SK-N-SH (cell line): ENCODE measurements around the gene PKNOX2. TPM values are rescaled to one million over a fixed set of nuclear protein-coding genes. Genes with fewer than 3 reads are reported as not detected.

ENCODE experiments used
- CTCF ChIA-PET: fragments of 300-600, 350-600 bp; formaldehyde crosslinking; extraction: SDS; loops from one replicate; lab custom pipeline; 2021; lab: Yijun Ruan, JAX
- POLR2A ChIA-PET: fragments of 350-600 bp; sonication (Branson Sonifier 250); formaldehyde crosslinking; extraction: SDS; loops from one replicate; lab custom pipeline; 2020; ENCODE audit warnings: antibody characterized with exemption, inconsistent platforms; lab: Yijun Ruan, JAX
- DNase-seq: peaks from one replicate; pipeline ENCODE4 v3.0.0; 2012
- H2AFZ ChIP-seq: fragments of 200-600 bp; sonication (generic); 2 replicates; pipeline ENCODE4 v1.8.1; 2016; ENCODE audit warnings: antibody characterized with exemption, mild to moderate bottlenecking, low read depth
- H3F3A ChIP-seq: fragments of 200-600 bp; sonication (generic); replicated peaks from 2 replicates; pipeline ENCODE3; 2016; ENCODE audit warnings: antibody characterized with exemption, mild to moderate bottlenecking; ENCODE audit not compliant: insufficient read depth
- H3K27ac ChIP-seq, 2 experiments: fragments of 200-500 bp in 1 of 2; fragments of 200-600 bp in 1 of 2; sonication (Bioruptor generic) in 1 of 2; sonication (generic), shearing (Covaris generic) in 1 of 2; 2 replicates each; pipeline versions ENCODE4 v1.5.1 to v1.6.1; 2014 to 2016; ENCODE audit warnings: low read depth in 2 of 2, inconsistent platforms in 1 of 2, low read length in 1 of 2, mild to moderate bottlenecking in 1 of 2, mixed read lengths in 1 of 2
- H3K27me3 ChIP-seq: fragments of 200-600 bp; sonication (generic), shearing (Covaris generic); 2 replicates; pipeline ENCODE4 v1.6.1; 2016; ENCODE audit warnings: mixed run types; ENCODE audit not compliant: insufficient read depth
- H3K36me3 ChIP-seq, 2 experiments: fragments of 200-500 bp in 1 of 2; fragments of 200-600 bp in 1 of 2; sonication (Bioruptor generic) in 1 of 2; sonication (generic) in 1 of 2; replicated peaks in 1 of 2; 2 replicates each; pipeline versions ENCODE3 to v1.5.1; 2014 to 2016; ENCODE audit warnings: low read length in 1 of 2, mild to moderate bottlenecking in 1 of 2; ENCODE audit not compliant: insufficient read depth in 2 of 2, control insufficient read depth in 1 of 2
- H3K4me1 ChIP-seq, 2 experiments: fragments of 200-500 bp in 1 of 2; fragments of 200-600 bp in 1 of 2; sonication (Bioruptor generic) in 1 of 2; sonication (generic), shearing (Covaris generic) in 1 of 2; 2 replicates each; pipeline versions ENCODE4 v1.5.1 to v1.6.1; 2014 to 2016; ENCODE audit warnings: low read depth in 1 of 2, low read length in 1 of 2, mixed run types in 1 of 2; ENCODE audit not compliant: insufficient read depth in 2 of 2, control insufficient read depth in 1 of 2
- H3K4me2 ChIP-seq: fragments of 200-600 bp; sonication (generic), shearing (Covaris generic); 2 replicates; pipeline ENCODE4 v1.6.1; 2017; ENCODE audit warnings: mixed run types
- H3K4me3 ChIP-seq, 2 experiments: fragments of 200-500 bp in 1 of 2; fragments of 200-600 bp in 1 of 2; sonication (Bioruptor generic) in 1 of 2; sonication (generic), shearing (Covaris generic) in 1 of 2; 2 replicates each; pipeline versions ENCODE4 v1.5.1 to v1.8.1; 2014 to 2016; ENCODE audit warnings: low read depth in 2 of 2, inconsistent platforms in 1 of 2, low read length in 1 of 2, mild to moderate bottlenecking in 1 of 2, mixed read lengths in 1 of 2, moderate library complexity in 1 of 2
- H3K79me2 ChIP-seq: fragments of 200-600 bp; sonication (generic); 2 replicates; pipeline ENCODE4 v1.8.1; 2017; ENCODE audit warnings: mild to moderate bottlenecking; ENCODE audit not compliant: insufficient read depth
- H3K9ac ChIP-seq: fragments of 200-600 bp; sonication (generic); 2 replicates; pipeline ENCODE4 v1.6.1; 2017; ENCODE audit warnings: mixed run types
- H3K9me2 ChIP-seq: fragments of 200-600 bp; sonication (generic); 2 replicates; pipeline ENCODE4 v1.6.1; 2017; ENCODE audit warnings: mixed run types
- H3K9me3 ChIP-seq: fragments of 200-600 bp; sonication (generic); 2 replicates; pipeline ENCODE4 v1.6.1; 2017; ENCODE audit warnings: mixed run types, mild to moderate bottlenecking, moderate library complexity
- H4K20me1 ChIP-seq: fragments of 200-600 bp; sonication (generic); 2 replicates; pipeline ENCODE4 v1.6.1; 2017; ENCODE audit warnings: mild to moderate bottlenecking, mixed run types; ENCODE audit not compliant: insufficient read depth
- EP300 ChIP-seq, 2 experiments: IDR thresholded peaks; 2 replicates each; pipeline versions ENCODE4 v1.4.0 to v1.6.1; 2012; ENCODE audit warnings: borderline replicate concordance in 1 of 2, low read depth in 1 of 2, low read length in 1 of 2
- EZH2phosphoT487 ChIP-seq: fragments of 200-600 bp; sonication (generic); IDR thresholded peaks from 2 replicates; pipeline ENCODE4 v1.6.1; 2017; ENCODE audit warnings: low read depth, mixed run types, mild to moderate bottlenecking, antibody characterized with exemption, moderate library complexity, borderline replicate concordance
- FOXM1 ChIP-seq: IDR thresholded peaks from 2 replicates; pipeline ENCODE4 v1.4.0; 2012; ENCODE audit warnings: low read depth, mild to moderate bottlenecking
- GATA2 ChIP-seq: sonication (generic); formaldehyde crosslinking; IDR thresholded peaks from 2 replicates; pipeline ENCODE4 v1.5.0; 2020; ENCODE audit warnings: mild to moderate bottlenecking, missing genetic modification reagents
- JUND ChIP-seq: IDR thresholded peaks from 2 replicates; pipeline ENCODE4 v1.4.0; 2012
- RAD21 ChIP-seq: IDR thresholded peaks from 2 replicates; pipeline ENCODE4 v1.6.1; 2012; ENCODE audit warnings: mild to moderate bottlenecking, low read length
- SMC3 ChIP-seq: IDR thresholded peaks from 2 replicates; pipeline ENCODE4 v1.6.1; 2012; ENCODE audit warnings: low read depth, low read length, improper control_type of control experiment
- TEAD4 ChIP-seq: IDR thresholded peaks from 2 replicates; pipeline ENCODE4 v1.4.0; 2012; ENCODE audit warnings: mild to moderate bottlenecking, borderline replicate concordance; ENCODE audit not compliant: insufficient read depth
- WGBS: methylation state at CpG from one replicate; pipeline ENCODE4 v1.1.6; 2017; ENCODE audit warnings: low lambda C conversion rate; 5-methylcytosine and 5-hydroxymethylcytosine counted together
- polyA plus RNA-seq, 3 experiments: library from polyadenylated mRNA; depleted of rRNA; stranded (reverse); fragments of >200 nt; gene quantifications; 2 replicates each; pipeline ENCODE4 v1.2.3, GENCODE V29; 2012
- TF ChIP-seq, protein P1 (sequence below): fragments of 200-600 bp; sonication (generic); IDR thresholded peaks from 2 replicates; pipeline ENCODE4 v1.6.1; 2017; ENCODE audit warnings: antibody characterized with exemption, mild to moderate bottlenecking, moderate library complexity
- TF ChIP-seq, protein P2 (sequence below): IDR thresholded peaks from 2 replicates; pipeline ENCODE4 v1.4.0; 2012; ENCODE audit warnings: low read depth, borderline replicate concordance

PKNOX2 gene
- polyA plus RNA-seq, 1 of the 3 experiments (the other 2 are of a cell fraction), result 0.02 TPM

- no peak for TF ChIP-seq GATA2
Measured at GRCh38 chr11:125428486-125429173, 264.1 kb downstream of the PKNOX2 start (continued).

- Histone ChIP-seq H3F3A (no peaks in the 10 kb centered on the region), H3K9me3 (no peaks in the 10 kb centered on the region), H4K20me1 (no peaks in the 10 kb centered on the region), H3K27me3 (peaks cover 6% of the 10 kb centered on the region; the same call in 1 of the 2 replicates), H3K4me3 (no peak overlapping the region; a peak in 1 of 4 replicates), H3K36me3 (no peaks in the 10 kb centered on the region), H3K9ac (no peak overlapping the region), H3K79me2 (no peaks in the 10 kb centered on the region), H3K27ac (no peak overlapping the region), H3K9me2 (no peaks in the 10 kb centered on the region), H3K4me2 (no peak overlapping the region), H3K4me1 (peaks cover 0 to 4% of the 10 kb centered on the region in 2 experiments; a peak in 1 of 4 replicates), H2AFZ (no peak overlapping the region)
- ChIA-PET POLR2A (no interaction called here), CTCF (interaction anchor here (0.6 to 6.3 kb wide), 64 partner anchors 10 to 710 kb away, joined by 3 to 49 read pairs (median 4); partner anchors contain the start of gene PKNOX2)
- WGBS, result 16% methylated on average over 5 of the region's 6 CpGs
- DNase-seq, result peak; percentile 74
- TF ChIP-seq, protein P1, sequence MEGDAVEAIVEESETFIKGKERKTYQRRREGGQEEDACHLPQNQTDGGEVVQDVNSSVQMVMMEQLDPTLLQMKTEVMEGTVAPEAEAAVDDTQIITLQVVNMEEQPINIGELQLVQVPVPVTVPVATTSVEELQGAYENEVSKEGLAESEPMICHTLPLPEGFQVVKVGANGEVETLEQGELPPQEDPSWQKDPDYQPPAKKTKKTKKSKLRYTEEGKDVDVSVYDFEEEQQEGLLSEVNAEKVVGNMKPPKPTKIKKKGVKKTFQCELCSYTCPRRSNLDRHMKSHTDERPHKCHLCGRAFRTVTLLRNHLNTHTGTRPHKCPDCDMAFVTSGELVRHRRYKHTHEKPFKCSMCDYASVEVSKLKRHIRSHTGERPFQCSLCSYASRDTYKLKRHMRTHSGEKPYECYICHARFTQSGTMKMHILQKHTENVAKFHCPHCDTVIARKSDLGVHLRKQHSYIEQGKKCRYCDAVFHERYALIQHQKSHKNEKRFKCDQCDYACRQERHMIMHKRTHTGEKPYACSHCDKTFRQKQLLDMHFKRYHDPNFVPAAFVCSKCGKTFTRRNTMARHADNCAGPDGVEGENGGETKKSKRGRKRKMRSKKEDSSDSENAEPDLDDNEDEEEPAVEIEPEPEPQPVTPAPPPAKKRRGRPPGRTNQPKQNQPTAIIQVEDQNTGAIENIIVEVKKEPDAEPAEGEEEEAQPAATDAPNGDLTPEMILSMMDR, result peak; percentile 71
- TF ChIP-seq EZH2phosphoT487 (no peak), EP300 (IDR thresholded peaks at IDR 0.05; ENCODE audit: borderline replicate concordance in 1 of 2, low read depth in 1 of 2, low read length in 1 of 2) (no peak), SMC3 (peak; percentile 72), RAD21 (peak; percentile 78)
Measured at GRCh38 chr11:125429174-125429707, 264.7 kb downstream of the PKNOX2 start.

- DNase-seq, result no peak
- ChIA-PET POLR2A (no interaction called here), CTCF (interaction anchor here (0.6 to 6.3 kb wide), 54 partner anchors 10 to 559 kb away, joined by 3 to 49 read pairs (median 4); partner anchors contain the start of gene PKNOX2)
- WGBS, result 65% methylated on average over 12 of the region's 18 CpGs
- no peaks in the 10 kb centered on the region for H3F3A ChIP-seq
- H3K4me2 ChIP-seq, result no peak overlapping the region
- no peak for TF ChIP-seq FOXM1
- TF ChIP-seq JUND, result no peak
- TF ChIP-seq TEAD4, result no peak
- TF ChIP-seq, protein P2, sequence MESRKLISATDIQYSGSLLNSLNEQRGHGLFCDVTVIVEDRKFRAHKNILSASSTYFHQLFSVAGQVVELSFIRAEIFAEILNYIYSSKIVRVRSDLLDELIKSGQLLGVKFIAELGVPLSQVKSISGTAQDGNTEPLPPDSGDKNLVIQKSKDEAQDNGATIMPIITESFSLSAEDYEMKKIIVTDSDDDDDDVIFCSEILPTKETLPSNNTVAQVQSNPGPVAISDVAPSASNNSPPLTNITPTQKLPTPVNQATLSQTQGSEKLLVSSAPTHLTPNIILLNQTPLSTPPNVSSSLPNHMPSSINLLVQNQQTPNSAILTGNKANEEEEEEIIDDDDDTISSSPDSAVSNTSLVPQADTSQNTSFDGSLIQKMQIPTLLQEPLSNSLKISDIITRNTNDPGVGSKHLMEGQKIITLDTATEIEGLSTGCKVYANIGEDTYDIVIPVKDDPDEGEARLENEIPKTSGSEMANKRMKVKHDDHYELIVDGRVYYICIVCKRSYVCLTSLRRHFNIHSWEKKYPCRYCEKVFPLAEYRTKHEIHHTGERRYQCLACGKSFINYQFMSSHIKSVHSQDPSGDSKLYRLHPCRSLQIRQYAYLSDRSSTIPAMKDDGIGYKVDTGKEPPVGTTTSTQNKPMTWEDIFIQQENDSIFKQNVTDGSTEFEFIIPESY, result no peak
- no peak for TF ChIP-seq EP300 (IDR thresholded peaks at IDR 0.05; ENCODE audit: borderline replicate concordance in 1 of 2, low read depth in 1 of 2, low read length in 1 of 2)
- no peak overlapping the region for H2AFZ ChIP-seq
- no peak overlapping the region for H3K4me3 ChIP-seq
- no peaks in the 10 kb centered on the region for H3K9me2 ChIP-seq
- peaks cover under 1% of the 10 kb centered on the region; the same call in 1 of the 2 replicates for H3K27me3 ChIP-seq
- H3K9ac ChIP-seq, result no peak overlapping the region
- H3K4me1 ChIP-seq, result peaks cover 0 to 4% of the 10 kb centered on the region in 2 experiments; a peak in 1 of 4 replicates
- H3K79me2 ChIP-seq, result no peaks in the 10 kb centered on the region
- no peaks in the 10 kb centered on the region for H4K20me1 ChIP-seq
- no peak overlapping the region for H3K27ac ChIP-seq
- no peaks in the 10 kb centered on the region for H3K9me3 ChIP-seq
- no peaks in the 10 kb centered on the region for H3K36me3 ChIP-seq
Measured at GRCh38 chr11:125429807-125430678, 265.5 kb downstream of the PKNOX2 start.
